HG03432 (cell line): ENCODE measurements around the gene TUBA3E.
"Not testable (repeated sequence)": the region's sequence is repeated elsewhere in the genome, so short reads cannot be mapped to it uniquely, and the experiment has no call there.

Experiments used
- ATAC-seq: cut with Tn5 transposase; IDR thresholded peaks from one replicate; pipeline ENCODE4 v1.9.1; 2021; ENCODE audit warnings: mild to moderate bottlenecking, moderate library complexity; ENCODE audit not compliant: unreplicated experiment

The TUBA3E gene

GRCh38 chr2:130192451-130192850 is 5.8 kb downstream of the TUBA3E start:
- ATAC-seq: not testable (repeated sequence)

DNA sequence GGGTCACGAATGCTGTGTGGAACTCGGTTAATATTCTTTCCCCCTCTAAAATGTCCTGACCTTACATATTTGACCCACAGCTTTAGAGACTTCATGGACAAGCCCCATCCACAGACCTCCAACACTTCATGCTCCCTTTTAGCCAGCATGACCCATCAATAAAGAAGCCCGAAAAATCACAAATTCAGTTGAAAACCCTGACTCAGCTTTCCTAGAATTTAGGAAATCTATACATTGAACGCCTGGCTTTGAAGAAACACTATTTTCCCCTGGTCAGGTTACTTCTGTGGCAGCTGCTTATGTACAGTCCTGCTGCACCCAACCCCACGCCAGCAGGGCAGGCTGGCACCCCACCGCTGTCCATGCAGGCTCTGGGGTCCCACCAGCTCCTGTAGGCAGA is 6.9 kb downstream of the TUBA3E start:
- not testable (repeated sequence) for ATAC-seq

DNA sequence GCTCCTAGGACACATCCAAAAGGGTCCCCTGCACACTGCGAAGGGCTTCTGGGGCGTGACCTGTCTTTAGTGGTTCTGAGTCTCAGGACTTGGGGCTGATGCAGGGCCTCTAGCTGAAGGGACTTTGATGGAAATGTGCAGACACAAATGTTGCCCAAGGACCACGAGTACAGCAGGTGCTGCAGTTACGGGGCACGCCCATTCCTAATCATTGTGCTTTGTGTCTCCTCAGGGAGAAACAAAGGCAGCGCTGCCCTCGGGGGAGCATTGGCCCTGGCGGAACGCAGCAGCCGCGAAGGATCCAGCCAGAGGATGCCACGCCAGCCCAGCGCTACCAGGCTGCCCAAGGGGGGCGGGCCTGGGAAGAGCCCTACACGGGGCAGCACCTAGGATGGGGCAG is 8.0 kb downstream of the TUBA3E start:
- no peak for ATAC-seq

DNA sequence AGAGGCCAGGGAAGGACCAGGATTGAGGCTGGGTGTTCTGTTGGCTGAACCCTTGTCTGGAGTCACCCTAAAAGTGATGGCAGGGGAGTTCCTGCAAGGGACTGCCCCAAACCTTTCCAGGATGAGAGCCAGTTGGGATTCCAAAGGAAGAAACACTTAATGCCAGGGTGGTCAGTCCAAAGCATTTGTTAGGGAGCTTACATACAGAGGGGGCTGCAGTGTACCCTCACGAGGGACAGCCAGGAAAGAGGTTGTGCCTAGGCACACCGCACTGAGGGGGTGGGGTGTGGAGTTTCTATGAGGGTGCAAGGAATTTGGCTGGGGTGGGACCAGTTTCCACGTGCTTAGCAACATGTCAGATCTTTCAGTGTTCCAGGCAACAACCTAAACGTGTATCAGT is 9.3 kb downstream of the TUBA3E start:
- not testable (repeated sequence) for ATAC-seq

- not testable (repeated sequence) for ATAC-seq
Measured at GRCh38 chr2:130187859-130188792, 10.1 kb downstream of the TUBA3E start.

GRCh38 chr2:130187268-130187667 is 11.0 kb downstream of the TUBA3E start:
- no peak for ATAC-seq

GRCh38 chr2:130186391-130186790 is 11.8 kb downstream of the TUBA3E start:
- no peak for ATAC-seq

DNA sequence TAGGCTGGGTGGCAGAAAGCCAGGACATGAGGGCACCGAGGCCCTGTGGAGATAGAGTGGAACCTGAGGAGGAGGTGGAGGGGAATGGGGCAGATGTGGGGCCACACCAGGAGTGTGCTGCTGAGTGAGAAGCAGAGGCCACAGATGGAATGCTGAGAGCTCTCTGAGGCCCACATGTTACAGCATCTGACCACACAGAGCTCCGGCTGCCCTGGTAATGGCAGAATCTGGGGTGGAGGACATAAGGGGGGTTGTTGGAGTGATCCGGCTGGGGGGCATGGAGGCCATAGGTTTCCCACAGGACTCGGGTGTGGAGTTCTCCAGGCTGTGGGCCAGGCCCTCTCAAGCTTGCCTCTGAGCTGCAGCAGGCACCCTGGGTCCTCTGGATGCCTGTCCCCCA is 12.3 kb downstream of the TUBA3E start:
- ATAC-seq: no peak

DNA sequence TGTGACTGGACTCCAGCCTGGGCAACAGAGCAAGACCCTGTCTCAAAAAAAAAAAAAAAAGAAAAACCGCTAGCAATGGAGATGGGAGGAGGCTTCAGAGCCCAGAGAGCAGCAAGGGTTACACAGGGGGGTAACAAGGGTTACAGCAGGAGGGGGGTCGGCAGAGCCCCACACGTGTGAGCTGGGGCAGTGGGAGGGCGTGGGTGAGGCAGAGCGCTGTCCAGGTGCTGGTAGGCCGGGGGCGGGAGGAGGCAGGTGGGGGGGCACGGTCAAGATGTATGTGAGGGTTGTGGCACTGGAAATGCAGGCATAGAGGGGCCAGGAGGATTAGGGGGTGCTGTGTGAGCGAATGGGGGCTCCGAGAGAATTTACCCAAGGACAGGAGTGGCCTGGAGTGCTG is 12.8 kb downstream of the TUBA3E start:
- no peak for ATAC-seq

DNA sequence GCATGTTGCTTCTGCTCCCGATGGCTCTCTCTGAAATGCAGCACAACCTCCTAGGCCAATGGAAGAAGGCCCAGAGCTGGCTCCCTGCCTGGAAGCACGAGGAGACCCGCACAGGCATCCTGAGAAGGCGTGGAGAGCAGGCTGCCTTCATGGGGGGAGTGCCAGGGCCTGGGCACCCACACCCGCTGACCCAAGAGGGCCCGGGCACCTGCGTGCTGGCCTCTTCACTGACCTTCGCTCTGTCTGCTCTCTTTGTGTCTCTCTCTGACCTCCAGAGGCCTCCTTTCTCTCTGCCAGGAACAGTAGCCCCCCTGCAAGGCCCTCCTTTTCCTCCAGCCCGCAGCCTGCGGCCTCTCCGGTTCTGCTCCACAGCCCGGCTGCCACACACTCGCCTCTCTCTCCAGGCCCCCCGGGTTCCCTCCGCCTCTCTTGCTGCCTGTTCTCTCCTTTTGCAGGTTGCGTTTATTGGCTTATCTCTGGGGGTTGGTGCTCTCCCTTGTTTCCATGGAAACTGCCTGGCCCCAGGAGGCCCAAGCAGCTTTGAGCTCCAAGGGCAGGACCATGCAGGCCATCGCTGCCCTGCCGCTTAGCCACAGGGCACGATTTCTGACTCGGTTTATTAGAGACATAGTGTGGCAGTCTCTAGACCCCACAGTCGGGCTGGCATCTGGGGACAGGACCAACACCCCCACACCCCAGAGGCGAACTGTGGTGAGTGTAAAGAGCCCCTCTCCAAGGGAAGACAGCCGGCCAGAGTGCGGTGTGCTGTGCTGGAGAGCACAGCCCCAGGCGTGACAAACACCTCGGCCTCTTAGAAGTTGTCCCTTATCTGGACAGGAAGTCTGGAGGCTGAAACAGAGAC is 14.5 kb downstream of the TUBA3E start:
- ATAC-seq: no peak

- ATAC-seq: peak; percentile 27
Measured at GRCh38 chr2:130182826-130183511, 15.3 kb downstream of the TUBA3E start.

- ATAC-seq: peak; percentile 83
Measured at GRCh38 chr2:130181880-130182682, 16.2 kb downstream of the TUBA3E start, which contains the start of gene MZT2B. Gene MZT2B (plus strand): TSS chr2:130182262. CDS start chr2:130182283, 21 bp downstream.

DNA sequence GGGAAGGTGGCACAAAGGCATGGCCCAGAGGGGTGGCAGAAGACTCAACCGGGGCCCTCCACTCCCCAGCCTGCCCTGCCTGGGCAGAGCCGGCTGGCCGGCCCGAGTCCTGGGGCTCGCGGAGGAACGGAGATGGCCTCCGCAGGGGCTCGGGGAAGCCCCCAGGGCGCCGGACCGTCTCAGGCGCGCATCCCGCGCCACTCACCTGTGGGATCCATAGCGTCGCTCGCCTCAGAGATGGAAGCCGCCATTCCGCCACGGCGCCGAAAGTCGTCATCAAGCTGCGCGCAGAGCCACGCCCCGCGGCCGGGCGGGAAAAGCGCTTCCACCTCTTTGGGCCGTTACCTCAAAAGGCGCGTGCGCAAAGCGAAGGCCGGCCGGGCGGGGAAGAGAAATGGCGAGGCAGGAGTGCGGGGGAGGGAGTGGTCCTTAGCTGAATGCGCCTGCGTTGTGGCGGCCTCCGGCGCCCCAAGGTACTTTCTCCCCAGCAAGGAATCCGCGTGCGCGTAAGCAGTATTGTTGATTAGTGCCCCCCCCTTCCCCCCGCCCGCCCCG is 16.8 kb downstream of the TUBA3E start, which contains the start of gene SMPD4:
Gene SMPD4, minus strand, starts transcription at position 278 of the 555 bp plus-strand sequence. CDS start 5,010 bp downstream, outside the sequence.
- ATAC-seq: peak; percentile 64

- not testable (repeated sequence) for ATAC-seq
Measured at GRCh38 chr2:130180404-130181324, 17.6 kb downstream of the TUBA3E start.

- ATAC-seq: peak; percentile 71
Measured at GRCh38 chr2:130174866-130175265, 23.4 kb downstream of the TUBA3E start.

- no peak for ATAC-seq
Measured at GRCh38 chr2:130169896-130170295, 28.3 kb downstream of the TUBA3E start.

- not testable (repeated sequence) for ATAC-seq
Measured at GRCh38 chr2:130169163-130169562, 29.1 kb downstream of the TUBA3E start.

DNA sequence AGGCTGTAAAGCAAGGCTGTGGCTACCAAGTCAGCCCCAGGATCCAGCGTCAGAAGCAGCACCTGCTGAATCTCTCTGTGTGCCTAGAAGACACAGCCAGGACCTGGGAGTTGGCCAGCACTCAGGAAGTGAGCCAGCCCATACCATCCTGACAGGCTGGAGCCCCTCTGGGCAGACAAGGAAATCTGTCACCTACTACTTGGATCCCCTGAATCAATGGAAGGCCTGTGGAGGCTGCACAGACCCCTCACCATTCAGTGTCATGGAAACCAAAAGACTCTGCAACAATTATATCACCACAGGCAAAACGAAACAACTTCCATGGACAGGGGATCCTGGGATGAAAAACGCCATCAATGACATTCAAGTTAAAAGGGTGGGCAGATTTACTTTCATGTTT is 31.6 kb downstream of the TUBA3E start:
- ATAC-seq: not testable (repeated sequence)
